ENCODE measurements around the gene ZNF337.
"Not testable (repeated sequence)": the region's sequence is repeated elsewhere in the genome, so short reads cannot be mapped to it uniquely, and the experiment has no call there.

The ZNF337 gene

GRCh38 chr20:25723975-25724374, 27.3 kb upstream of the ZNF337 start:
- Histone ChIP-seq H3K4me3 (ENCODE audit: low read depth, low read length) (no peak overlapping the region), H3K4me1 (no peaks in the 10 kb centered on the region), H3K9me3 (peaks cover 5% of the 10 kb centered on the region), H3K36me3 (no peaks in the 10 kb centered on the region), H3K27me3 (no peaks in the 10 kb centered on the region)
- TF ChIP-seq, protein P1, sequence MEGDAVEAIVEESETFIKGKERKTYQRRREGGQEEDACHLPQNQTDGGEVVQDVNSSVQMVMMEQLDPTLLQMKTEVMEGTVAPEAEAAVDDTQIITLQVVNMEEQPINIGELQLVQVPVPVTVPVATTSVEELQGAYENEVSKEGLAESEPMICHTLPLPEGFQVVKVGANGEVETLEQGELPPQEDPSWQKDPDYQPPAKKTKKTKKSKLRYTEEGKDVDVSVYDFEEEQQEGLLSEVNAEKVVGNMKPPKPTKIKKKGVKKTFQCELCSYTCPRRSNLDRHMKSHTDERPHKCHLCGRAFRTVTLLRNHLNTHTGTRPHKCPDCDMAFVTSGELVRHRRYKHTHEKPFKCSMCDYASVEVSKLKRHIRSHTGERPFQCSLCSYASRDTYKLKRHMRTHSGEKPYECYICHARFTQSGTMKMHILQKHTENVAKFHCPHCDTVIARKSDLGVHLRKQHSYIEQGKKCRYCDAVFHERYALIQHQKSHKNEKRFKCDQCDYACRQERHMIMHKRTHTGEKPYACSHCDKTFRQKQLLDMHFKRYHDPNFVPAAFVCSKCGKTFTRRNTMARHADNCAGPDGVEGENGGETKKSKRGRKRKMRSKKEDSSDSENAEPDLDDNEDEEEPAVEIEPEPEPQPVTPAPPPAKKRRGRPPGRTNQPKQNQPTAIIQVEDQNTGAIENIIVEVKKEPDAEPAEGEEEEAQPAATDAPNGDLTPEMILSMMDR (IDR thresholded peaks at IDR 0.05; ENCODE audit: low read depth, low read length), result no peak
- no peak for DNase-seq

- Histone ChIP-seq H3K4me3 (ENCODE audit: low read depth, low read length) (no peak overlapping the region), H3K27me3 (no peaks in the 10 kb centered on the region), H3K36me3 (no peaks in the 10 kb centered on the region), H3K9me3 (no peaks in the 10 kb centered on the region), H3K4me1 (no peaks in the 10 kb centered on the region)
- DNase-seq, result no peak
- TF ChIP-seq, protein P1 (IDR thresholded peaks at IDR 0.05; ENCODE audit: low read depth, low read length), result no peak
These were observed 23.6 kb upstream of the ZNF337 start for GRCh38 chr20:25720285-25720684.

GRCh38 chr20:25718896-25719809, 22.5 kb upstream of the ZNF337 start:
- H3K27me3 ChIP-seq; H3K36me3 ChIP-seq; DNase-seq; H3K9me3 ChIP-seq; H3K4me3 ChIP-seq (ENCODE audit: low read depth, low read length); H3K4me1 ChIP-seq: not testable (repeated sequence)

GRCh38 chr20:25707695-25708094, 11.0 kb upstream of the ZNF337 start:
- DNase-seq, result no peak
- H3K36me3 ChIP-seq, result no peaks in the 10 kb centered on the region
- H3K27me3 ChIP-seq, result peaks cover 6% of the 10 kb centered on the region
- H3K9me3 ChIP-seq, result no peaks in the 10 kb centered on the region
- no peaks in the 10 kb centered on the region for H3K4me1 ChIP-seq
- TF ChIP-seq, protein P1 (IDR thresholded peaks at IDR 0.05; ENCODE audit: low read depth, low read length), result no peak
- no peak overlapping the region for H3K4me3 ChIP-seq (ENCODE audit: low read depth, low read length)

- no peaks in the 10 kb centered on the region for H3K36me3 ChIP-seq
These were observed 10.1 kb upstream of the ZNF337 start for GRCh38 chr20:25706793-25707192.

DNA sequence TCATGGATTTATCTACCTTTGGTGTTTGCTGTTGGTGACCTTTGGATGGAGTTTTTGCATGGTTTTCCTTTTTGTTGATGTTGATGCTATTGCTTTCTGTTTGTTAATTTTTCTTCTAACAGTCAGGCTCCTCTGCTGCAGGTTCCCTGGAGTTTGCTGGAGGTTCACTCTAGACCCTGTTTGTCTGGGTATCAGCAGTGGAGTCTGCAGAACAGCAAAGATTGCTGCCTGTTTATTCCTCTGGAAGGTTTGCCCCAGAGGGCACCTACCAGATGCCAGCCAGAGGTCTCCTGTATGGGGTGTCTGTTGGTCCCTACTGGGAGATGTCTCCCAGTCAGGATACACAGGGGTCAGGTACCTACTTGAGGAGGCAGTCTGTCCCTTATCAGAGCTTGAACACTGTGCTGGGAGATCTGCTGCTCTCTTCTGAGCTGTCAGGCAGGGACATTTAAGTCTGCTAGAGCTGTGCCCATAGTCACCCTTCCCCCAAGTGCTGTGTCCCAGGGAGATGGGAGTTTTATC, 9.2 kb upstream of the ZNF337 start:
- TF ChIP-seq, protein P1 (IDR thresholded peaks at IDR 0.05; ENCODE audit: low read depth, low read length), result no peak
- no peak for DNase-seq
- H3K4me3 ChIP-seq (ENCODE audit: low read depth, low read length), result no peak overlapping the region
- no peaks in the 10 kb centered on the region for H3K4me1 ChIP-seq
- no peaks in the 10 kb centered on the region for H3K36me3 ChIP-seq
- no peaks in the 10 kb centered on the region for H3K9me3 ChIP-seq
- H3K27me3 ChIP-seq, result peaks cover 6% of the 10 kb centered on the region

More at GRCh38 chr20:25706793-25707192, 10.1 kb upstream of the ZNF337 start:
- Histone ChIP-seq H3K27me3 (peaks cover 6% of the 10 kb centered on the region), H3K4me1 (no peaks in the 10 kb centered on the region), H3K9me3 (no peaks in the 10 kb centered on the region), H3K4me3 (ENCODE audit: low read depth, low read length) (no peak overlapping the region)
- TF ChIP-seq, protein P1 (IDR thresholded peaks at IDR 0.05; ENCODE audit: low read depth, low read length), result no peak
- DNase-seq, result no peak

- DNase-seq; H3K36me3 ChIP-seq; H3K9me3 ChIP-seq; H3K27me3 ChIP-seq; H3K4me1 ChIP-seq; H3K4me3 ChIP-seq (ENCODE audit: low read depth, low read length): not testable (repeated sequence)
These were observed 7.7 kb upstream of the ZNF337 start for GRCh38 chr20:25704303-25704702.

GRCh38 chr20:25700835-25701234, 4.2 kb upstream of the ZNF337 start:
- DNase-seq; H3K27me3 ChIP-seq; H3K9me3 ChIP-seq; H3K4me1 ChIP-seq; H3K36me3 ChIP-seq; H3K4me3 ChIP-seq (ENCODE audit: low read depth, low read length): not testable (repeated sequence)
